NT2/D1 (cell line): ENCODE results near the gene OR5B3.

Experiments
- YY1 ChIP-seq: IDR thresholded peaks from 2 replicates; pipeline ENCODE4 v1.6.1; 2011; ENCODE audit not compliant: insufficient read length, insufficient read depth
- ZNF274 ChIP-seq: IDR thresholded peaks from 2 replicates; pipeline ENCODE4 v1.6.1; 2011; ENCODE audit warnings: mild to moderate bottlenecking, low read depth, low read length

DNA sequence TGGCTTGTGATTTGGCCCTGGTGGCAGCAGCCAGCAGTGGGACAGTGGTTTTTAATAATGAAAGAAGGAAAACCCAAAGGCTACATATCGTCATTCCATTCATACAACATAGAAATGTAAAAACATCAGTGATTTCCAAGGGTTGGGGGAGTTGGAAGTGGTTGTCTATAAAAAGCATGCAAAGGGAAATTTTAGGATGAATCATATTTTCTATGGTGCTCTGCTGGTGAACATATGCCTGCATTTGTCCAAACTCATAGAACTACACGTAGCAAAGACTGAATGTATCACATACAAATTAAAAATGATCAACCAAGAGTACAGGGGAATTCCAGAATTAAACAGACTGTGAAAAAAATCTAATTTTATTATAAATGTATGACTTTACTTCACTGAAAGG, 11.1 kb downstream of the OR5B3 start:
- TF ChIP-seq ZNF274 (no peak), YY1 (no peak)
